H9 (cell line): Measurements from ENCODE around the gene CABCOCO1. TPM values are rescaled to one million over a fixed set of nuclear protein-coding genes. Genes with fewer than 3 reads are reported as not detected.

ENCODE experiments used
- DNase-seq: peaks from one replicate; pipeline ENCODE4 v3.0.0-alpha.2; 2017
- H2AFZ ChIP-seq: one replicate; pipeline ENCODE4 v1.6.1; 2013; ENCODE audit warnings: mild to moderate bottlenecking, low read length, control low read depth, moderate library complexity
- H2AK5ac ChIP-seq: 2 replicates; pipeline ENCODE4 v1.6.1; 2013; ENCODE audit warnings: low read length, control low read depth, mixed read lengths; ENCODE audit not compliant: insufficient read length
- H2BK120ac ChIP-seq: one replicate; pipeline ENCODE4 v1.6.1; 2013; ENCODE audit warnings: low read depth, mild to moderate bottlenecking, low read length, control low read depth, inconsistent platforms; ENCODE audit not compliant: poor library complexity, severe bottlenecking
- H2BK12ac ChIP-seq: 2 replicates; pipeline ENCODE4 v1.6.1; 2013; ENCODE audit warnings: low read length, control low read depth, mixed read lengths, low read depth; ENCODE audit not compliant: insufficient read length
- H2BK15ac ChIP-seq: 2 replicates; pipeline ENCODE4 v1.6.1; 2013; ENCODE audit warnings: low read depth, low read length, control low read depth
- H2BK20ac ChIP-seq: one replicate; pipeline ENCODE4 v1.6.1; 2013; ENCODE audit warnings: low read depth, mild to moderate bottlenecking, low read length, control low read depth, inconsistent platforms; ENCODE audit not compliant: poor library complexity, severe bottlenecking
- H2BK5ac ChIP-seq: 2 replicates; pipeline ENCODE4 v1.6.1; 2013; ENCODE audit warnings: low read length, control low read depth, mixed read lengths; ENCODE audit not compliant: insufficient read length
- H3K14ac ChIP-seq: 2 replicates; pipeline ENCODE4 v1.6.1; 2013; ENCODE audit warnings: low read length, control low read depth; ENCODE audit not compliant: insufficient read depth
- H3K18ac ChIP-seq: 2 replicates; pipeline ENCODE4 v1.6.1; 2013; ENCODE audit warnings: low read depth, mild to moderate bottlenecking, mixed read lengths, low read length, control low read depth; ENCODE audit not compliant: insufficient read length
- H3K23ac ChIP-seq: 2 replicates; pipeline ENCODE4 v1.6.1; 2013; ENCODE audit warnings: low read length, control low read depth, mixed read lengths, low read depth; ENCODE audit not compliant: insufficient read length
- H3K23me2 ChIP-seq: 2 replicates; pipeline ENCODE4 v1.6.1; 2013; ENCODE audit warnings: low read depth, mild to moderate bottlenecking, mixed read lengths, low read length, control low read depth; ENCODE audit not compliant: insufficient read length, poor library complexity, severe bottlenecking
- H3K27ac ChIP-seq: 2 replicates; pipeline ENCODE4 v1.5.1; 2013; ENCODE audit warnings: low read length, control low read depth, mixed read lengths, low read depth; ENCODE audit not compliant: insufficient read length
- H3K27me3 ChIP-seq: 2 replicates; pipeline ENCODE4 v1.6.1; 2013; ENCODE audit warnings: low read length, control low read depth, inconsistent platforms; ENCODE audit not compliant: insufficient read depth
- H3K4ac ChIP-seq: 2 replicates; pipeline ENCODE4 v1.6.1; 2013; ENCODE audit warnings: low read depth, mild to moderate bottlenecking, control low read depth, inconsistent platforms, low read length, moderate library complexity
- H3K4me1 ChIP-seq: 2 replicates; pipeline ENCODE4 v1.6.1; 2013; ENCODE audit warnings: low read length, control low read depth, inconsistent platforms; ENCODE audit not compliant: insufficient read depth
- H3K4me2 ChIP-seq: 2 replicates; pipeline ENCODE4 v1.6.1; 2013; ENCODE audit warnings: low read length, control low read depth, mixed read lengths; ENCODE audit not compliant: insufficient read length, insufficient read depth
- H3K56ac ChIP-seq: 2 replicates; pipeline ENCODE4 v1.6.1; 2013; ENCODE audit warnings: low read depth, mild to moderate bottlenecking, mixed read lengths, low read length, control low read depth; ENCODE audit not compliant: insufficient read length
- H3K79me1 ChIP-seq: 2 replicates; pipeline ENCODE4 v1.6.1; 2013; ENCODE audit warnings: low read depth, mild to moderate bottlenecking, moderate library complexity, low read length, control low read depth, inconsistent platforms; ENCODE audit not compliant: insufficient read depth, poor library complexity, severe bottlenecking
- H3K79me2 ChIP-seq: 2 replicates; pipeline ENCODE4 v1.6.1; 2013; ENCODE audit warnings: low read length, control low read depth, inconsistent platforms; ENCODE audit not compliant: insufficient read depth
- H3K9ac ChIP-seq: 2 replicates; pipeline ENCODE4 v1.6.1; 2013; ENCODE audit warnings: low read length, control low read depth, mixed read lengths; ENCODE audit not compliant: insufficient read length; ENCODE audit errors: extremely low read depth
- H3K9me3 ChIP-seq: one replicate; pipeline ENCODE4 v1.6.1; 2013; ENCODE audit warnings: low read depth, low read length, inconsistent platforms; ENCODE audit not compliant: control insufficient read depth
- H3T11ph ChIP-seq: one replicate; pipeline ENCODE4 v1.6.1; 2013; ENCODE audit warnings: mild to moderate bottlenecking, low read length, control low read depth, inconsistent platforms
- H4K20me1 ChIP-seq: one replicate; pipeline ENCODE4 v1.6.1; 2013; ENCODE audit not compliant: control insufficient read depth, insufficient read length, insufficient read depth
- H4K5ac ChIP-seq: 2 replicates; pipeline ENCODE4 v1.6.1; 2013; ENCODE audit warnings: low read depth, mild to moderate bottlenecking, mixed read lengths, low read length, control low read depth; ENCODE audit not compliant: insufficient read length
- H4K8ac ChIP-seq: replicated peaks from 2 replicates; pipeline ENCODE4 v1.6.1; 2013; ENCODE audit warnings: low read length, control low read depth, mixed read lengths, low read depth; ENCODE audit not compliant: insufficient read length
- H4K91ac ChIP-seq: 2 replicates; pipeline ENCODE4 v1.6.1; 2013; ENCODE audit warnings: low read depth, mild to moderate bottlenecking, moderate library complexity, mixed read lengths, low read length, control low read depth; ENCODE audit not compliant: insufficient read length
- H3K27ac Mint-ChIP-seq, 3 experiments: 2 replicates in 2 of 3; 3 replicates in 1 of 3; pipeline ENCODE4 v1.8.0; 2020 to 2021; ENCODE audit warnings: mixed read lengths in 3 of 3, mild to moderate bottlenecking in 1 of 3, moderate library complexity in 1 of 3
- H3K27me3 Mint-ChIP-seq: 2 replicates; pipeline ENCODE4 v1.8.0; 2021; ENCODE audit warnings: low read depth, mild to moderate bottlenecking, moderate library complexity, mixed read lengths
- H3K36me3 Mint-ChIP-seq, 3 experiments: 2 replicates in 2 of 3; 3 replicates in 1 of 3; pipeline ENCODE4 v1.8.0; 2020 to 2021; ENCODE audit warnings: low read depth in 3 of 3, mixed read lengths in 3 of 3; ENCODE audit not compliant: insufficient read depth in 1 of 3
- H3K4me1 Mint-ChIP-seq, 2 experiments: 2 replicates each; pipeline ENCODE4 v1.8.0; 2020; ENCODE audit warnings: mixed read lengths in 2 of 2
- H3K4me3 Mint-ChIP-seq, 2 experiments: 2 replicates in 1 of 2; 3 replicates in 1 of 2; pipeline ENCODE4 v1.8.0; 2020 to 2021; ENCODE audit warnings: mild to moderate bottlenecking in 2 of 2, mixed read lengths in 2 of 2, moderate library complexity in 1 of 2
- H3K9me3 Mint-ChIP-seq, 2 experiments: 2 replicates in 1 of 2; 3 replicates in 1 of 2; pipeline ENCODE4 v1.8.0; 2020; ENCODE audit warnings: mild to moderate bottlenecking in 2 of 2, mixed read lengths in 2 of 2, moderate library complexity in 1 of 2
- CTCF ChIP-seq: fragments of 200-600 bp; sonication (generic); conservative IDR thresholded peaks from 3 replicates; pipeline ENCODE4 v1.8.0; 2021; ENCODE audit warnings: antibody characterized with exemption, mild to moderate bottlenecking
- total RNA-seq: library from RNA; stranded (reverse); gene quantifications from 2 replicates; pipeline ENCODE4 v1.2.1, GENCODE V29; 2021

Gene CABCOCO1
- total RNA-seq, 1 experiment from 2014 or later = not detected

- Histone ChIP-seq H3K4me2 (no peak overlapping the region), H3K14ac (no peak overlapping the region), H4K5ac (no peak overlapping the region), H2BK12ac (no peak overlapping the region), H2BK120ac (no peak overlapping the region), H2AFZ (no peak overlapping the region), H3T11ph (no peak overlapping the region), H3K23ac (no peak overlapping the region), H3K79me2 (no peaks in the 10 kb centered on the region), H3K4me1 (no peaks in the 10 kb centered on the region), H3K23me2 (no peaks in the 10 kb centered on the region), H4K91ac (no peak overlapping the region), H4K20me1 (no peaks in the 10 kb centered on the region), H2BK20ac (no peak overlapping the region), H3K4ac (no peak overlapping the region), H3K79me1 (no peaks in the 10 kb centered on the region), H3K9me3 (no peaks in the 10 kb centered on the region), H3K27ac (no peak overlapping the region), H2AK5ac (no peak overlapping the region), H3K18ac (no peak overlapping the region), H2BK15ac (no peak overlapping the region), H3K9ac (no peak overlapping the region), H4K8ac (no peak overlapping the region), H3K27me3 (no peaks in the 10 kb centered on the region), H3K56ac (no peak overlapping the region), H2BK5ac (no peak overlapping the region)
- H3K27me3 Mint-ChIP-seq = no peaks in the 10 kb centered on the region
- DNase-seq = no peak
- H3K27ac Mint-ChIP-seq = no peak overlapping the region
- no peaks in the 10 kb centered on the region for H3K4me1 Mint-ChIP-seq
- H3K9me3 Mint-ChIP-seq = no peaks in the 10 kb centered on the region
- H3K36me3 Mint-ChIP-seq = no peaks in the 10 kb centered on the region
- no peak overlapping the region for H3K4me3 Mint-ChIP-seq
- no peak for TF ChIP-seq CTCF
Observed at GRCh38 chr10:61669849-61670248, 7.1 kb downstream of the CABCOCO1 start.
